Vagina (tissue), 2 donors: ENCODE results near the gene PSME1. TPM values are rescaled to one million over a fixed set of nuclear protein-coding genes. Genes with fewer than 3 reads are reported as not detected.

ENCODE experiments used
- DNase-seq, 2 donors: peaks; one replicate each; pipeline ENCODE4 v3.0.0-alpha.2; 2017; ENCODE audit errors: extremely low spot score in 2 of 2
- H3K27ac ChIP-seq: fragments of 200-600 bp; sonication (generic); one replicate; pipeline ENCODE4 v1.5.1; 2019
- H3K27me3 ChIP-seq: fragments of 200-600 bp; sonication (generic); one replicate; pipeline ENCODE4 v1.5.1; 2019
- H3K36me3 ChIP-seq, 2 donors: fragments of 200-600 bp; sonication (generic); one replicate each; pipeline ENCODE4 v1.5.1; 2017 to 2019
- H3K4me1 ChIP-seq: fragments of 200-600 bp; sonication (generic); one replicate; pipeline ENCODE4 v1.5.1; 2019
- H3K4me3 ChIP-seq, 2 donors: fragments of 200-600 bp; sonication (generic); 1 replicate in 1 of 2; 2 replicates in 1 of 2; pipeline ENCODE4 v1.5.1; 2016 to 2019
- H3K9me3 ChIP-seq: fragments of 200-600 bp; sonication (generic); one replicate; pipeline ENCODE4 v1.5.1; 2019
- CTCF ChIP-seq, 3 experiments: fragments of 450-650 bp in 2 of 3; fragments of 200-600 bp in 1 of 3; sonication (generic) in 1 of 3; IDR thresholded peaks; one replicate each; pipeline ENCODE4 v1.5.1; 2017 to 2019; ENCODE audit warnings: antibody characterized with exemption in 3 of 3, mild to moderate bottlenecking in 2 of 3, moderate library complexity in 2 of 3
- POLR2A ChIP-seq, 2 donors: fragments of 450-650 bp; IDR thresholded peaks; one replicate each; pipeline ENCODE4 v1.6.1; 2017; ENCODE audit warnings: antibody characterized with exemption in 2 of 2, mild to moderate bottlenecking in 2 of 2, moderate library complexity in 2 of 2
- POLR2AphosphoS5 ChIP-seq, 2 donors: sonication (generic); formaldehyde crosslinking; IDR thresholded peaks; one replicate each; pipeline ENCODE4 v1.9.0; 2017; ENCODE audit warnings: antibody characterized with exemption in 2 of 2, mild to moderate bottlenecking in 2 of 2, low read depth in 1 of 2; ENCODE audit not compliant: insufficient read depth in 1 of 2
- intact Hi-C: fragments of 100-400 bp; cut with DNase I; formaldehyde crosslinking; loops from one replicate; pipeline ENCODE4 v1.15.1; 2023
- total RNA-seq: library from RNA; depleted of rRNA; stranded (reverse); fragments of >200 nt; gene quantifications from one replicate; pipeline ENCODE4 v1.2.3, GENCODE V29; 2016

The PSME1 gene
- total RNA-seq, 1 donor from 2014 or later: 118 TPM

- Histone ChIP-seq H3K9me3 (no peaks in the 10 kb centered on the region), H3K27me3 (no peaks in the 10 kb centered on the region), H3K27ac (peak overlapping the region; percentile 98), H3K4me3 (peak overlapping the region; percentile 84 to 86), H3K36me3 (peaks cover 0 to 21% of the 10 kb centered on the region in 2 donors), H3K4me1 (peaks cover 26% of the 10 kb centered on the region)
- peak in 1 of 2 donors; percentile 97 for DNase-seq
- peak in 1 of 2 donors; percentile 36 for TF ChIP-seq POLR2A (IDR thresholded peaks at IDR 0.05)
- peak in 1 of 3 experiments; percentile 3 for TF ChIP-seq CTCF (IDR thresholded peaks at IDR 0.05)
- peak in 1 of 2 donors; percentile 64 for TF ChIP-seq POLR2AphosphoS5 (IDR thresholded peaks at IDR 0.05; ENCODE audit: insufficient read depth in 1 of 2, low read depth in 1 of 2)
- intact Hi-C loops: loop anchor here (2.0 kb wide), 1 partner anchor 27 kb away; the partner anchor contains the start of gene EMC9
Measured at GRCh38 chr14:24113801-24114531, 22.0 kb upstream of the PSME1 start.

- H3K9me3 ChIP-seq: no peaks in the 10 kb centered on the region
- peak within 1 kb of the TSS; percentile 84 to 86 for H3K4me3 ChIP-seq
- DNase-seq: peak; percentile 99 to 100
- H3K36me3 ChIP-seq: peaks cover 0 to 27% of the 10 kb centered on the region in 2 donors
- no peaks in the 10 kb centered on the region for H3K27me3 ChIP-seq
- peaks cover 26% of the 10 kb centered on the region for H3K4me1 ChIP-seq
- peak; percentile 84 to 96 for TF ChIP-seq POLR2AphosphoS5 (IDR thresholded peaks at IDR 0.05; ENCODE audit: insufficient read depth in 1 of 2, low read depth in 1 of 2)
- no peak for TF ChIP-seq POLR2A (IDR thresholded peaks at IDR 0.05)
- intact Hi-C loops: loop anchor here (2.0 kb wide), 1 partner anchor 26 kb away; the partner anchor contains the start of gene EMC9
- H3K27ac ChIP-seq: peak within 1 kb of the TSS; percentile 98
Measured at GRCh38 chr14:24114532-24115421, 21.2 kb upstream of the PSME1 start, which contains the start of the genes DCAF11 and NRL. Gene DCAF11 (plus strand): TSS chr14:24114777. CDS start chr14:24115595, 818 bp downstream. Gene NRL (minus strand): TSS chr14:24114949. CDS start chr14:24082848, 32,101 bp downstream.

GRCh38 chr14:24115422-24116127 lies 20.4 kb upstream of the PSME1 start:
- DNase-seq: no peak
- Histone ChIP-seq H3K36me3 (peaks cover 0 to 31% of the 10 kb centered on the region in 2 donors), H3K27ac (peak overlapping the region; percentile 98), H3K4me1 (peaks cover 26% of the 10 kb centered on the region), H3K4me3 (peak overlapping the region; percentile 84 to 86), H3K9me3 (no peaks in the 10 kb centered on the region), H3K27me3 (no peaks in the 10 kb centered on the region)
- intact Hi-C loops: loop anchor here (2.0 kb wide), 1 partner anchor 25 kb away; the partner anchor contains the start of gene EMC9
- TF ChIP-seq CTCF (IDR thresholded peaks at IDR 0.05): no peak
- no peak for TF ChIP-seq POLR2A (IDR thresholded peaks at IDR 0.05)
- no peak for TF ChIP-seq POLR2AphosphoS5 (IDR thresholded peaks at IDR 0.05; ENCODE audit: insufficient read depth in 1 of 2, low read depth in 1 of 2)

- Histone ChIP-seq H3K36me3 (peaks cover 0 to 38% of the 10 kb centered on the region in 2 donors), H3K4me1 (peaks cover 26% of the 10 kb centered on the region), H3K27ac (peak overlapping the region; percentile 98), H3K27me3 (no peaks in the 10 kb centered on the region), H3K4me3 (peak overlapping the region in 1 of 2 donors; percentile 84), H3K9me3 (no peaks in the 10 kb centered on the region)
- intact Hi-C loops: no loop called here
- TF ChIP-seq POLR2AphosphoS5 (IDR thresholded peaks at IDR 0.05; ENCODE audit: insufficient read depth in 1 of 2, low read depth in 1 of 2) (no peak), POLR2A (IDR thresholded peaks at IDR 0.05) (no peak), CTCF (IDR thresholded peaks at IDR 0.05) (no peak)
- no peak for DNase-seq
Measured at GRCh38 chr14:24116128-24116814, 19.7 kb upstream of the PSME1 start.
